Natural killer cell treated with Interleukin-12 subunit alpha and Interleukin-12 subunit beta and Interleukin-15 and Interleukin-18, amount 100 ng/mL, for 72 hours (primary cell): Measurements from ENCODE around the gene LIPA. TPM values are rescaled to one million over a fixed set of nuclear protein-coding genes. Genes with fewer than 3 reads are reported as not detected.
"Not testable (repeated sequence)": the region's sequence is repeated elsewhere in the genome, so short reads cannot be mapped to it uniquely, and the experiment has no call there.

Source experiments
- ATAC-seq, 2 donors: fragments of 150-1000 bp; cut with Tn5 transposase in 1 of 2; sonication (Bioruptor Pico), chemical (Tn5 transposase) in 1 of 2; 2 replicates each; pipeline ENCODE4 v1.10.0; 2021
- DNase-seq: peaks from one replicate; pipeline ENCODE4 v3.0.0; 2022; ENCODE audit warnings: low spot score
- H3K27ac Mint-ChIP-seq, 2 donors: 1 replicate in 1 of 2; 2 replicates in 1 of 2; pipeline ENCODE4 v1.8.0; 2022; ENCODE audit warnings: mixed read lengths in 2 of 2, mild to moderate bottlenecking in 1 of 2, moderate library complexity in 1 of 2
- H3K27me3 Mint-ChIP-seq, 2 donors: 1 replicate in 1 of 2; 2 replicates in 1 of 2; pipeline ENCODE4 v1.8.0; 2022; ENCODE audit warnings: mixed read lengths in 2 of 2
- H3K36me3 Mint-ChIP-seq: one replicate; pipeline ENCODE4 v1.8.0; 2022; ENCODE audit warnings: mixed read lengths
- H3K4me1 Mint-ChIP-seq, 2 donors: 1 replicate in 1 of 2; 2 replicates in 1 of 2; pipeline ENCODE4 v1.8.0; 2022; ENCODE audit warnings: low read depth in 2 of 2, mixed read lengths in 2 of 2, mild to moderate bottlenecking in 1 of 2
- H3K4me3 Mint-ChIP-seq: one replicate; pipeline ENCODE4 v1.8.0; 2022; ENCODE audit warnings: mixed read lengths
- H3K9me3 Mint-ChIP-seq: 2 replicates; pipeline ENCODE4 v1.8.0; 2022; ENCODE audit warnings: mixed read lengths
- total RNA-seq, 2 donors: library from RNA; stranded (reverse); gene quantifications; one replicate each; pipeline ENCODE4 v1.2.3, GENCODE V29; 2022

LIPA gene
- total RNA-seq, 2 donors from 2014 or later = 13.0 to 24.8 TPM

DNA sequence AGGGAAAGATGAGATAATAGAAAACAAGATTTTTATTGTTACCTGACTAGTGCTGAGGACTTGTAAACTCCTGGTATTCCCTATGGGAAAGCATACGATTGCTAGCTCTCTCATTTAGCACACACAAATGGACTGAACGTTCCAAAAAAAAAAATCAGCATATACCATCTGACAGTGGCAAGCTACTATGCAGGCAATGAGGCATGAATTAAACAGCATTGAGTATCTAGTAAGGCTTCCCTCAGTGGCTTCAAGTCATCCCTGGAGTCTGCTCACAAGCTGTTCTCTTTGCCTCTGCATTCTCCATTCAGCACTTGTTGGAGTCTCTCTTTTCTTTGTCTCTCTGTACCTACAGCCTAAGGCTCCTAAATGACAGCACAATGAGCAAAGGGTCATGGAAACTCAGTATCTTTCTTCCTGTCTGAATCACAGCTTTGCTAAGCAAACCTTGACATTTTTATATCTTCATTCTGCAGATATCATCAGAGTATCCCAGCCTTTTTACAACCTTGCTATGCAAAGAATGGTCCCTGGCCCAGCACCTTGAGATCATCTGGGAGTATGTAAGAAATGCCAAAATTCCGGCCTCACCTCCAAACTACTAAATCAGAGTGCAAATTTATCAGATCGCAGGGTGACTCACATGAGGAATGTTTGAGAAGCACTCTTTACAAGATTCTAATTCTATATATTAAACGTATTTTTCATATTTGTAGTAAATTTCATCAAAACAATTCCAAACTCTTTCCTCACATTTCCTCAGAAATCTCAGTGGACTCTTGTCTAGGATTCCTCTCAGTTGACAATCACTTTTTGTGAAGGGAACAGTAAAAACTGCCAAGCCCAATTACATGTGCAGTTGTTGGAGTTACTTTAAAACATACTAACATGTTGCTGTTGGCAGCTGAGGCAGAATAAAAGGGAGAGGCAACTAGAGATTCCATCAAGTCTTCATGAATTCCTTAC, 10.8 kb upstream of the LIPA start:
- no peak for ATAC-seq
- no peak overlapping the region for H3K4me3 Mint-ChIP-seq
- DNase-seq = no peak
- H3K27me3 Mint-ChIP-seq = peaks cover 10% of the 10 kb centered on the region in 2 donors
- no peaks in the 10 kb centered on the region for H3K36me3 Mint-ChIP-seq
- no peak overlapping the region for H3K27ac Mint-ChIP-seq
- H3K4me1 Mint-ChIP-seq = peaks cover 4% of the 10 kb centered on the region in 2 donors
- H3K9me3 Mint-ChIP-seq = no peaks in the 10 kb centered on the region

DNA sequence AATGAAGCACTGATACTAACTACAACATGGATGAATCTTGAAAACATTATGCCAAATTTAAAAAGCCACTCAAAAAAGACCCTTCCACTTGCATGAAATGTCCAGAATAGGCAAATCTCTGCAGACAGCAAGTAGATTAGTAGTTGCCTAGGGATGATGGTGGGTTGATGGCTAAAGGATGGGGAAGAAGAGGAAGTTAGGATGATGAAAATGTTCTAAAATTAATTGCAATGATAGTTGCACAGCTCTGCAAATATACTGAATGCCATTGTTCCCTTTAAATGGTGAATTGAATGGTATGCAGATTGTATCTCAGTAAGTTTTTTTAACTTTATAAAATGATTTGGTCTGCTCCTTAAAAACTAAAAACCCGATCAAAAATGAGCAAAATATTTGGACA, 7.3 kb upstream of the LIPA start:
- no peak for DNase-seq
- Mint-ChIP-seq H3K36me3 (peaks cover 10% of the 10 kb centered on the region), H3K4me3 (no peak overlapping the region), H3K27me3 (peaks cover 21 to 33% of the 10 kb centered on the region in 2 donors), H3K27ac (no peak overlapping the region), H3K9me3 (no peaks in the 10 kb centered on the region), H3K4me1 (peaks cover 0 to 5% of the 10 kb centered on the region in 2 donors)
- ATAC-seq = no peak

DNA sequence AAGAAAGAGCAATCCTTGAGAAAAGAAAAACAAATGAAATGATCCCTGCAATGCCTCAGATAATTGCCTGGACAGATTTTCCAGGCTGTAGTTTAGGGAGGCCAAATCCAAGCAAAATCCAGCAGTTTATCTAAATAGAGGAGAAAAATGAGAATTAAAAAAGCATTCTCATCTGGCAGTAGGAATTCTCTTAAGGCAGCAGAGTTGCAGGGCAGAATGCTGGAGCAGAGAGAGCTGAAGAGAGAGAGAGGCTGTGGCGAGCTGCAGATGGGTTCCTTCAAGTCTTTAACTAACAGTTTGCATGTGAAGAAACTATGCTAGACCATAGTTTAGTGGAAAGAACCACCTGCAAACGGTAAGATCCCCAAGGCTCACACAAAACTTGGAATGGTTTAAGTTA, 6.0 kb upstream of the LIPA start:
- ATAC-seq (no peak), DNase-seq (no peak)
- peaks cover 21 to 33% of the 10 kb centered on the region in 2 donors for H3K27me3 Mint-ChIP-seq
- H3K27ac Mint-ChIP-seq = no peak overlapping the region
- no peaks in the 10 kb centered on the region for H3K9me3 Mint-ChIP-seq
- peaks cover 0 to 5% of the 10 kb centered on the region in 2 donors for H3K4me1 Mint-ChIP-seq
- H3K4me3 Mint-ChIP-seq = no peak overlapping the region
- H3K36me3 Mint-ChIP-seq = peaks cover 10% of the 10 kb centered on the region

DNA sequence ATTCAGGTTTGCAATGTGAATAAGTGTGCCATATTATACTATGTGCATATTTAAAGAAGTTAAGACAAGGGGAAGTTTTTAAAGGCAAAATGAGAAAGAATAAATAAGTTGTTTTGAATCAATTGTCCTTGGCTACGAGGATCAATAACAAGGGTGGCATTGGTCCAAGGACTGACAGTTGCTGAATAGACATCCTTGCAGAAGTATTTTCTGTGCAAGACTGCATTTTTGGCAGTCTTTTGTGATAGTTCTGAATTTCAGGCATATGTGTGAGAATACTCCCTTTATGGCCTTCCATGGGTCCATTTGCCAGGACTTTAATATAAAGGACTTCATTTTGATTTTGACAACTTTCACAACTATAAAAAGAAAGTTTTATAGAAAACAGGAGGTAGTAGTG, 5.4 kb upstream of the LIPA start:
- H3K4me1 Mint-ChIP-seq = peaks cover 4 to 5% of the 10 kb centered on the region in 2 donors
- H3K9me3 Mint-ChIP-seq = no peaks in the 10 kb centered on the region
- no peak overlapping the region for H3K4me3 Mint-ChIP-seq
- H3K27me3 Mint-ChIP-seq = peaks cover 21 to 33% of the 10 kb centered on the region in 2 donors
- ATAC-seq (no peak), DNase-seq (no peak)
- H3K36me3 Mint-ChIP-seq = peaks cover 10% of the 10 kb centered on the region
- H3K27ac Mint-ChIP-seq = no peak overlapping the region

DNA sequence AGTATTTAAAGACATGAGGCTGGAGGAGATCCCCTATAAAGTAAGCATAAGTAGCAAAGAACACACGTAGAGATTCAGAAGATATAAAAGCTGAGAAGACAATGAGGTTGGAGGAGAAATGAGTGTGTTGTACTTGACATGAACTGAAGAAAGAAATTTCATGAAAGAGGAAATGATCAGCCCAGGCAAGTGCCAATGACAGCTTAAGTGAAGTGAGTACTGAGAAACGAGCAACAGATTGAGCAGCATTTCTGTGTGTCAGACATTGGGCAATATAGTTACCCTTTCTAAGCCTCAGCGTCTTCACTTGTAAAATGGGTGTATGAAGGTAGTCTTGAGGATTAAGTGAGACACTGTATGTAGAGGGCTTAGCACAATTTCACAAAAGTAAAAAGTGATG, 4.8 kb upstream of the LIPA start:
- H3K36me3 Mint-ChIP-seq = peaks cover 10% of the 10 kb centered on the region
- H3K9me3 Mint-ChIP-seq = no peaks in the 10 kb centered on the region
- ATAC-seq (no peak), DNase-seq (no peak)
- H3K4me3 Mint-ChIP-seq = no peak overlapping the region
- H3K4me1 Mint-ChIP-seq = peaks cover 4 to 5% of the 10 kb centered on the region in 2 donors
- H3K27ac Mint-ChIP-seq = no peak overlapping the region
- peaks cover 21 to 33% of the 10 kb centered on the region in 2 donors for H3K27me3 Mint-ChIP-seq

DNA sequence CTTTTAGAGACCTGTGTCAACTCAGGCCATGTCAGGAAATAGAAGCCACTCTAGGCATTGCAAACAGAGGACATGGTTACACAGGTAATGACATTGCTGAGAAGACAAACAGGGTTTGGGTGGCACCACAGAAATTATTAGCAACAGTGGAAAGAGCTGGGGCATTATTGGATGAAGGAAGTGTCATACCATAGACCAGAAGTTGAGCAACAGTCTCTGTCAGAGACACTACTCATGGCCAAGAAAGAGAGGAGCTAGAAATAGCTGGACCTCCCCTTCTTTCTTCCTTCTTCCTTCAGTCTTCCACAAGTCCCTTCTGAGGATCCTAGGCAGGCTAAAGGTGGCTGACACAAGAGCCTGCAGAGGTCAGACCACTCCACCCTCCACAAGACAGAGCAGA, 4.2 kb upstream of the LIPA start:
- Mint-ChIP-seq H3K27me3 (peaks cover 21 to 33% of the 10 kb centered on the region in 2 donors), H3K36me3 (peaks cover 10% of the 10 kb centered on the region), H3K4me3 (no peak overlapping the region), H3K4me1 (peaks cover 8 to 10% of the 10 kb centered on the region in 2 donors), H3K9me3 (no peaks in the 10 kb centered on the region), H3K27ac (no peak overlapping the region)
- ATAC-seq (no peak), DNase-seq (no peak)

DNA sequence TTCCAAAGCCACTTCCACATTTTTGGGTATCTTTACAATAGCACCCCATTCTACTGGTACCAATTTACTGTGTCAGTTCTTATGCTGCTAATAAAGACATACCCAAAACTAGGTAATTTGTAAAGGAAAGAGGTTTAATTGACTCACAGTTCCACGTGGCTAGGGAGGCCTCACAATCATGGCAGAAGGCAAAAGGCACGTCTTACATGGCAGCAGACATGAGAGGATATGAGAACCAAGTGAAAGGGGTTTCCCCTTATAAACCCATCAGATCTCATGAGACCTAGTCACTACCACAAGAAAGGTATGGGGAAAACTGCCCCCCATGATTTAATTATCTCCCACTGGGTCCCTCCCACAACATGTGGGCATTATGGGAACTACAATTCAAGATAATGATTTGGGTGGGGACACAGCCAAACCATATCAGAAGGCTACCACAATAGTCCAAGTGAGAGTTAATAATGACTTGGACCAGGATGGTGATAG, 3.6 kb upstream of the LIPA start:
- Mint-ChIP-seq H3K4me1 (peaks cover 11 to 15% of the 10 kb centered on the region in 2 donors), H3K27me3 (peaks cover 21 to 33% of the 10 kb centered on the region in 2 donors)
- H3K4me3 Mint-ChIP-seq, ATAC-seq, H3K36me3 Mint-ChIP-seq, H3K27ac Mint-ChIP-seq, DNase-seq, H3K9me3 Mint-ChIP-seq: not testable (repeated sequence)

DNA sequence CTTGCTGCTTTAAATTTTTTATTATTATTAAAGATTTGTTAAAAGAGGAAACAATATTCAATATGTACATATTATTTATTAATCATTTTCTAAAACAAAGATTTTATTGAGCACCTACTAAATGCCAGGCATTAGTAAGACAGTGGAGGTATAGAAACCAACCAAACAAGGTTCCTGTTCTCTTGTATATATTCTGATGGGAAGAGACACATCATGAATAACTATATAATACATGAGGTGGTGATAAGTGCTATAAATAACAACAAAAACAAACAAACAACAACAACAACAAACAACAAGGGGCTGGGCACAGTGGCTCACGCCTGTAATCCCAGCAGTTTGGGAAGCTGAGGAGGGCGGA, 630 bp upstream of the LIPA start:
- ATAC-seq = no peak
- no peak overlapping the region for H3K27ac Mint-ChIP-seq
- peak overlapping the region; percentile 95 for H3K4me3 Mint-ChIP-seq

DNA sequence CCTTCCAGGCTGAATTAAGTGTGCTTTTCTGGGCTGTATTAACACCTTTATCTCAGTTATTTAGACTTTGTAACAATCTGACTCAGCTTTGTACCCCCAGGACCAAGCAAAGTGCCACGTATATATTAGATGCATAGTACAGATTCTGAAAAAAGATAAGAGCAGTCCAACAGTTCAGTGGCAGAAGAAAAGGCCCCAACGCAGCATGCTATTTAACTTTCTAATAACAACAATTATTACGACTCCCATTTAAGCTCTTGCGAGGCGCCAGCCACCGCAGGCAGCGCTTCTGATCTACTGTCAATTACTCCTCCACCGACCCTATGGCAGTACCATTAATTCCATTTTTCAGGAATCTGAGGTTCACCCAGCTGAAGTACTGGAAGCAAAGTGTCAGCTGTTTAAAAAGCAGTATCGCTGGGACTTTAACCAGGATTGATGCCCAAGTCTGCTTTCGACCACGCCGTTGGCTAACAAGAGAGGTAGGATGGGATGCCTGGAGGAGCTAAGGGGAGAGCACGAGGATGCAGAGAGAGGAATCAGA, 638 bp downstream of the LIPA start:
- Mint-ChIP-seq H3K9me3 (no peaks in the 10 kb centered on the region), H3K27ac (peak overlapping the region in 1 of 2 donors; percentile 77), H3K4me1 (peaks cover 19 to 25% of the 10 kb centered on the region in 2 donors), H3K4me3 (peak overlapping the region; percentile 95), H3K27me3 (peaks cover 4 to 8% of the 10 kb centered on the region in 2 donors), H3K36me3 (peaks cover 10% of the 10 kb centered on the region)
- ATAC-seq (no peak), DNase-seq (no peak)

More for the DNA sequence above, 630 bp upstream of the LIPA start:
- no peaks in the 10 kb centered on the region for H3K9me3 Mint-ChIP-seq
- H3K27me3 Mint-ChIP-seq = peaks cover 13 to 21% of the 10 kb centered on the region in 2 donors
- peaks cover 19 to 25% of the 10 kb centered on the region in 2 donors for H3K4me1 Mint-ChIP-seq
- peaks cover 10% of the 10 kb centered on the region for H3K36me3 Mint-ChIP-seq
- DNase-seq = no peak

DNA sequence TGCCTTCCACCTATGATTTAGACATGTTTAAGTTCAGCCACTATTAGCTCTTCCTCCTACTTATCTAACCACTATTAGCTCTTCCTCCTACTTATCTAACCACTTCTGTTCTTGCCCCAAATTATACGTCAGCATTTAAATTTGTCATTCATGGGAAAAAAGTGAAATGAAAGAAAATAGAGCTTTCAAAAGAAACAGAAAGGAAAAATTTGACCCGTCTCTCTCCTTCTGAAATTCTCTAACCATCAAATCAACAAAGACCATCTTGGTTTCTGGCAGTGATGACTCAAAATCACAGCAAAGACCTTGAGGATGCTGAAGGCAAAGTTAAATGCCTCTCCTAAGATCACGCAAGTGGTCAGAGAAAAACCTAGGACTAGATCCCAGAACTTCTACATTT, 2.6 kb downstream of the LIPA start:
- Mint-ChIP-seq H3K27me3 (no peaks in the 10 kb centered on the region), H3K4me1 (peaks cover 19 to 20% of the 10 kb centered on the region in 2 donors), H3K36me3 (no peaks in the 10 kb centered on the region), H3K9me3 (no peaks in the 10 kb centered on the region), H3K27ac (no peak overlapping the region), H3K4me3 (no peak overlapping the region)
- no peak for DNase-seq
- ATAC-seq = no peak

DNA sequence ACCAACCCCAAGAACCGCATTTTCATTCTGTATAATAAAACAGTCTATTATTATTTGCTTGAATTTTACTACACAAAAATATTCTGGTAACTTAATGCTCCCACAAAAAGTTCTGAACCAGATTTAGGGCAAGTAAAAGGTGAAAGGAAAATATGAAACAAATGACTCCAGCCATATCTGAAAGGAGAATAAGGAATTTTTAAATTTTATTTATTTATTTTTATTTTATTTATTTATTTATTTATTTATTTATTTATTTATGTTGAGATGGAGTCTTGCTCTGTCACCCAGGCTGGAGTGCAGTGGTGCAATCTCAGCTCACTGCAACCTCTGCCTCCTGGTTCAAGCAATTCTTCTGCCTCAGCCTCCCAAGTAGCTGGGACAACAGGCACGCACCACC, 4.0 kb downstream of the LIPA start:
- not testable (repeated sequence) for H3K36me3 Mint-ChIP-seq, H3K27ac Mint-ChIP-seq

DNA sequence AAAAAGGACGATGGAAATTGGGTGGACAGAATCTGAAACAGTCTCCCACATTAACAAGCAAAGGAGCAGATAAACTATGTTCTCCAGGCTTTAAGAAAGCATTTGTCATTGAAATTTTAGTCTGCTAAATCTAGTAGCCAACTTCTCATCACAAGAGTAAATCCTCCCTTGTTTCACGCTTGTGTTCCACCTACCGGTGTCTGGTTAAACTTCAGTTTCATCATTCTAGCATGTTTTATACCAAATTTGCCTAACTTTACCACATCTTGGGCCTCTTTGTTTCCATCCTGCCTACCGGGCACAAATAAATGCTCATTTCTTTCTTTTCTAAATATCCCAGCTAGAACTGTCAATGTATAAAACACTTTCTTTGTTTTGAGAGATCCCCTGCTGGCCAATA, 5.8 kb downstream of the LIPA start:
- no peak for ATAC-seq
- Mint-ChIP-seq H3K4me1 (peaks cover 15 to 18% of the 10 kb centered on the region in 2 donors), H3K9me3 (no peaks in the 10 kb centered on the region), H3K27ac (no peak overlapping the region), H3K4me3 (no peak overlapping the region), H3K36me3 (no peaks in the 10 kb centered on the region), H3K27me3 (no peaks in the 10 kb centered on the region)
- no peak for DNase-seq

More for the DNA sequence above, 4.0 kb downstream of the LIPA start:
- not testable (repeated sequence) for H3K9me3 Mint-ChIP-seq, H3K27me3 Mint-ChIP-seq, ATAC-seq, DNase-seq, H3K4me3 Mint-ChIP-seq
- H3K4me1 Mint-ChIP-seq = peaks cover 20 to 25% of the 10 kb centered on the region in 2 donors

DNA sequence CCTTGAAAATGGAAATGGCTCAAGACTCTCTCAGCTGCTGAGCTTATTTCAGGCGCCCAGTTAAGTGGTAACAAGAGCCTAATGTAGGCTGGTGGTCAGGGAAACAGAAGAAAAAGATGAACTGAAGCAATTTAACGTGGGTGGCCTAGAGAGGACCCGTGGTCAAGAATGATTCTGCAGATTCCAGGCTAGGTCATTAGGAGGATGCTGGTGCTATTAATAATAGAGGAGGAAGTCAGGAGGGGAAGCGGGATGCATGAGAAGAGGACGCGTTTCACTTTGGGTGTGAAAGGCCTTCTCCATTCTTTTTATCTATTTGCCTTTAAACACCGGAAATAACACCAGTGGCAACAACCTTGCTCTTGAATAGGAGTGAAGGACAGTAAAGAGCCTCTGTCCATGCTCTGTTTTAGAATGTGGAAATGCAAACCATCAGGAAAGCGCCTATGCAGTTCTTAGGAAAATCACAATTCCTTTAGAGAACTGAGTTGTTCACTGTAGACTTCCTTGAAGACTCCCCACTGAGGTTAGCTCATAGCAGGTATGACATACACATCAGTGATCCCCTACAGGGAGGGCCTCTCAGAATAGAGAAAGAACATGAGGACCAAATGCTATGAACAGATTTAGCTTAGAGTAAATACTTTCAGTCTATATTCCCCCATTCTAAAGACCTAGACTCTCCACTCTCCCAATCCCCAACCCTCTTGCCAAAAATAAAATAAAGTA, 8.6 kb downstream of the LIPA start:
- Mint-ChIP-seq H3K9me3 (no peaks in the 10 kb centered on the region), H3K27me3 (no peaks in the 10 kb centered on the region), H3K27ac (no peak overlapping the region), H3K36me3 (no peaks in the 10 kb centered on the region), H3K4me3 (no peak overlapping the region), H3K4me1 (peaks cover 0 to 6% of the 10 kb centered on the region in 2 donors)
- ATAC-seq (no peak), DNase-seq (no peak)

DNA sequence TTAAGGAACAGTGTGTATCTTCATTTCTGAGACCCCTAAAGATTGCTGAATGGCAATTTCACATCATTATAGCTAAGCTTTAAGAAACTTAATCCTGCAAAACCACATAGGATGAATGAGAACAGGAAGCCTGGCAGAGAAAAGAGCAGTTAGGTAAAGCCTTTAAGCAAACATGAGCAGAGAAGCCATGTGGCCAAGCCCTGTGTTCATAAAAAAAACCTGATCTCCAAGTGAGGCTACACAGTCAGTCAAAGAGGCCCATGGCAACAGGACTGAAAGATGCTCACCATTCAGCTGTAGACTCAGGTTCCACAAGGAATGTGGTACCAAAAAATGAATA, 9.3 kb downstream of the LIPA start:
- Mint-ChIP-seq H3K4me1 (peaks cover 0 to 6% of the 10 kb centered on the region in 2 donors), H3K9me3 (no peaks in the 10 kb centered on the region), H3K27ac (no peak overlapping the region), H3K4me3 (no peak overlapping the region), H3K27me3 (no peaks in the 10 kb centered on the region), H3K36me3 (no peaks in the 10 kb centered on the region)
- no peak for DNase-seq
- ATAC-seq = no peak
